Measurements from ENCODE around the gene PLEKHJ1.
A peak's percentile ranks its signal among the peaks of the same experiment; 100 is the strongest.

PLEKHJ1 gene

DNA sequence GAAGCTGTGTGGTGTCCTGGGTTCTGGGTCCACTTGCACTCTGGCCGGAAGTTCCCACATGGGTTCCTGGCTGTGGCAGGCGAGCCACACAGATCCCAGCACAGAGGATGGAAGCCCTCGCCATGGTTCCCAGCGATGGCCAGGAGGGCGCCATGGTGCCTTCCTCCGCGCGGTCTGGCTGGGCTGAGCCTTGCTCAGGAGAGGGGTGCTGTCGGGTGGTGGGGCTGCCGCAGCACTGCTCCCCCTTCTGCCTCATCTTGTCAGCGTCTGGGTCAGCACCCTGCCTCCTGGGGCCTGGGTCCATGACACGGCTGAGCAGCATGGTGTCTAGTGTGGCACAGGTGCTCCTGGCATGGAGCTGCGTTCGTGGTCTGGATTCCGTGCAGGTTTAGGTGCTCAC is 38.9 kb downstream of the PLEKHJ1 start:
- no peak for DNase-seq (ENCODE audit: low read depth)

- no peak for DNase-seq (ENCODE audit: low read depth)
Measured at GRCh38 chr19:2195914-2196313, 40.2 kb downstream of the PLEKHJ1 start.

- DNase-seq (ENCODE audit: low read depth): no peak
Measured at GRCh38 chr19:2195361-2195760, 40.8 kb downstream of the PLEKHJ1 start.

DNA sequence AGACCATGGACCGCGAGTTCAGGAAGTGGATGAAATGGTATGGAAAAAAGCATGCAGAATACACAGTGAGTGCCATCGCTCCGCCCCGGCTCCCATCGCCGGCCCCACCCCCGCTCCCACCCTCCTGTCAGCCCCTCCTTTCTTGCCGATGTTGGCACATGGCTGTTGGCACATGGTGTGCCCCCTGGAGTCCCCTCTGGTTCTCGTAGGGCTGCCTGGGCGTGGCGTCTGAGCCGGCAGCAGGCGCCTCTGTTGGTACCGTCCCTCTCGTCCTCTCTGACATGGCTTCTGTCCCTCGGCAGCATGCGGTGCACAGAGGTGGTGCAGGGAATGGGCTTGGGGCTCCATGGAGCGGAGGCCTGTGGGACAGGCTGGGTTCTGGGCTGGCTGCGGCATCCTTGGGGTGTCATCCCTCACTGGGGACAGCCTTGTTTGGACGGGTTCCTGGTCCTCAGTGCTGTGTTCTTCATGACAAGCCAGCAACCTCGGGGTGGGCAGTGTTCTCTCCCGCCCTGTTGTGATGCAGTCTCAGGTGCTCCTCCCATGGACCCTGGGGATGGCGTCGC is 41.5 kb downstream of the PLEKHJ1 start:
- DNase-seq (ENCODE audit: low read depth): no peak

- no peak for DNase-seq (ENCODE audit: low read depth)
Measured at GRCh38 chr19:2193807-2194206, 42.3 kb downstream of the PLEKHJ1 start.

GRCh38 chr19:2192862-2193261 is 43.3 kb downstream of the PLEKHJ1 start:
- no peak for DNase-seq (ENCODE audit: low read depth)

GRCh38 chr19:2191456-2192310 is 44.4 kb downstream of the PLEKHJ1 start:
- DNase-seq (ENCODE audit: low read depth): no peak

- DNase-seq (ENCODE audit: low read depth): no peak
Measured at GRCh38 chr19:2190848-2191455, 45.2 kb downstream of the PLEKHJ1 start.

DNA sequence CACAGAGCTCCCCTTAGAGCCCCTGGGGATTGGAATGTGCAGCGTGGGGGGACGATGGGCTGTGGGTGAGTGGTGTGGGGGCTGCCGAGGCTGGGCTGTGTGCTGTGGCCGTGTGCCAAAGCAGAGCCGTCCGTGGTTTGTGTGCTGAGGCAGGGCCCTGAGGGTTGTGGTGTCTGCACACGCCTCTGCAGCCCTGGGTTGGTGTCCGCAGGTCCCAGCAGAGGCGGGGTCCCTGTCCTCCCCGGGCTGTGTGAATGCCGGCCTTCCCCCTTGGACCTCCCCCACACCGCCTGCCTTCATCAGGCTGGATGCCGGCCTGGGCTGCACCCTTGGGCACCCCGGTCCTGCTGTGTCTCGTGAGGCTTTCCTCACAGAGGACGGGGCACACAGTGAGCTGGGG is 46.2 kb downstream of the PLEKHJ1 start:
- no peak for DNase-seq (ENCODE audit: low read depth)

- peak; percentile 81 for DNase-seq (ENCODE audit: low read depth)
Measured at GRCh38 chr19:2188708-2189385, 47.3 kb downstream of the PLEKHJ1 start.

DNA sequence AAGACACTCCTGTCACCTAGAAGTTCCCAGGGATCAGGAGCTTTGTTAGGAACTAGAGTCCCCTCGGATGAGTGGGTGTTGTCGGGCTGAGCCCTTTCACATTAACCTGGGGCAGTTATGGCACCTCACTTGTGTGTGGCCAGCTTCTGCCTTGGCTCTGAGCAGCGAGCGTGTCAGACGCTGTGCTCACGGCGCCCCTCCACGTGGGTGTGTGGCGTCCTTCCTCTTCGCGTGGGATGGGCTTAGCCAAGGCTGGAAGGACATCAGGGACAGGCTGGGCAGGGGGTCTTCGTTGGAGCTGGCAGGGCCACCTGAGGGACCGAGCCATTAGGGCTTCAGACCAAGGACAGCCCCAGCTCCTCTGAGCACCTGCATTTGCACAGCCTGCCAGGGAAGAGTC is 49.0 kb downstream of the PLEKHJ1 start:
- no peak for DNase-seq (ENCODE audit: low read depth)

GRCh38 chr19:2186071-2186846 is 49.9 kb downstream of the PLEKHJ1 start:
- no peak for DNase-seq (ENCODE audit: low read depth)

DNA sequence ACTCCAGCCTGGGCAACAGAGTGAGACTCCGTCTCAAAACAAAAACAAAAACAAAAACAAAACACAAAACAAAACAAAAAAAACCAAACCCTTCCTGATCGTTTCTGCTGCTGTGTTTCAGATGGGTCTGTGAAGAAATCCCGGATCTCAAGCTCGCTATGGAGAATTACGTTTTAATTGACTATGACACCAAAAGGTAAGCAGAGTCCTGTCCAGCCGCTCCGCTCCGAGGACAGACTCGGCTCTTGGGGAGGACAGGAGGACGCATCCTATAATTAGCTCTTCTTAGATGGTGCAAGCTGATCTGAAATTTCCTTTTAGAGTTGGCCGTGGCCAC is 50.4 kb downstream of the PLEKHJ1 start:
- no peak for DNase-seq (ENCODE audit: low read depth)

DNA sequence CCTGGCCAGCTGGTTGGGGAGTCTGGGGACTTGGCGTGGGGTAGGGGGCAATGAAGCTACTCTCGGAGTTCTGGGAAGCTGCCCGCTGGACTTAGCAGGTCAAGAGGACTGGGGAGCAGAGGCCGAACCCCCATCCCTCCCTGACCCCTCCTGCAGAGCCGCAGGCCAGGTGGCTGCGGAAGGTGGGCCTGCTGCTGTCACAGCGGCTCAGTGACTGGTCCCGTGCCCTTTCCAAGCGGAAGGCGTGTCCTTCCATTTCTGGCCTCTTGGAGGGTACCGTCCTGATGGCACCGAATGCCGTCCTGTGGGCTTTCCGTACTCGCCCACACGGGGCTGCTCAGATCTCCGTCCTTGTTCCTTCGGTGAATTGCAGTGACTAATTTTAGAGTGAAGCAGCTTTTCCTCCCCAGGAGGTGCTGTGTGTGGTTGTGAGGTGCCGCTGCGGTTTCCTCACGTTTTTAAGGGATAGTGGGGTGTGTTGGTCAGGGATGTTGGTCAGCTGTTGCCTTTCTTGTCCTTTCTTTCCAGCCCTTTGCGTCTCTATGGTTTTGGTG is 51.6 kb downstream of the PLEKHJ1 start:
- DNase-seq (ENCODE audit: low read depth): no peak
